NCI-H82 (cell line): ENCODE results near the gene C19orf38.

Source experiments
- DNase-seq: peaks from one replicate; lab custom pipeline; 2025; lab: John Stamatoyannopoulos, UW

C19orf38 gene, protein sequence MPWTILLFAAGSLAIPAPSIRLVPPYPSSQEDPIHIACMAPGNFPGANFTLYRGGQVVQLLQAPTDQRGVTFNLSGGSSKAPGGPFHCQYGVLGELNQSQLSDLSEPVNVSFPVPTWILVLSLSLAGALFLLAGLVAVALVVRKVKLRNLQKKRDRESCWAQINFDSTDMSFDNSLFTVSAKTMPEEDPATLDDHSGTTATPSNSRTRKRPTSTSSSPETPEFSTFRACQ

DNA sequence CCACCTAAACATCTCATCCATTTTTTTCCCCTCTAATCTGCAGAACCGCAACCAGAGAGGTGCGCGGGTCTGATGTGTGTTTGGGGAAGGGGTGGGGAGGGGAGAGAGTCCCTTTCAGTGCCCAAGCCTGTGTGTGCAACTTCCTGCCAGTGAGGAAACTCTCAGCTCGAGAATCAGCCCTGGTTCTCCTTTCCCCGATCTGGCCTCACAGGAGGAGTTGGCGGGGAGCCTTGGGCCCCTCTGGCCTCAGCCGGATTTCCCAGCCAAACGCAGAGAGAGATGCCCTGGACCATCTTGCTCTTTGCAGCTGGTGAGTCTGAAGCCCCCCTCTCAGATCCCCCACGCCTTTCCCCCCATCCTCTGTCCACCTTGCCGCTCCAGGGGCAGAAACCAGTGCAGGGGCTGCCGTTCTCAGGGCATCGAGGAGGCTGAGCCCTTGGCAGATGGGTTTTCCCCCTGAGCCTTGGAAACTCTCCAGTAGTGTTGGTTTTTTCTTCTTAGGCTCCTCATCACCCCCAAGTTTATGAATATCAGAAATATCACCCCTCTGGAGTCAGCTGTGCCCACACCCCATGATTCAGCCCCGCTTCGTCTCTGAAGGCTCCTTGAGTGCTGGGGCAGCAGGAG is at the start of gene C19orf38:
TSS of gene C19orf38 (plus strand) at position 186 of the 627 bp plus-strand sequence. CDS start at position 280, 94 bp downstream.
- no peak for DNase-seq

DNA sequence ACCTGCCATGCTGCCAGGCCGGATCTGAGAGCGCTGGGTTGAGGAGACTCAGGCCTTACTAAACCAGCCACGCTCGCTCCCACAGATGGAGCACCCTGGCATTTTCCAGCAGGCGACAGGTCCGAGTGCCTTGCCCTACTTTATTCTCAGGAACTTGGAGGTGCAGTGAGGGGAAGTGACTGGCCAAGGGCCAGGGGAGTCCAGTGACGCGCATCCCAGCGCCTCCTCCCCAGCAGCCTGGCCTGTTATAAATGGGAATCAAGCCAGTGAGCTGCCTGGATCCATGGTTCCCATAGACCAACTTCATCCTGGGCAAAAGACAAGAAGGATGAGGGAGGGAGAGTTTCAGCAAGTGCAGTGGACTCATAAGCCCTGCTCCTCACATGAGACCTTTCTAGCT is 47.7 kb upstream of the C19orf38 start:
- DNase-seq, result no peak

DNA sequence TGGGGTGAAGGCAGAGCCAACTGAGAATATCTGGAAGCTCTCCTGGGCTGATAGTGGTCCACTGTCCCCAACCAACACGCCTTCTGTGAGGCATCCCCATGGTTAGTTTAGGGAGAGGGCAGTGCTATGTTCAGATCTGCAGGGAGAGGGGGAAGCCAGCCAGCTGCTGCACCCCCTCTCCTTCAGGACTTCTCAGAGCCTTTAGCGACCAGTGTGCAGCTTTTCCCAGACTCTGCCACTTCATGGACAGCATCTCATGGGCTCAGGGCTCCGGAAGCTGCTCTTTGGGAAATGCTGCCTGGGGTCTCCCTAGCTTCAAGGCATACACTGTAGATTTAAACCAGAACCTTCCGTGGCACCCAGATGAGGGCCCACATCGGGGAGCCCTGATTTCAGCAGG is 45.7 kb upstream of the C19orf38 start:
- no peak for DNase-seq

DNA sequence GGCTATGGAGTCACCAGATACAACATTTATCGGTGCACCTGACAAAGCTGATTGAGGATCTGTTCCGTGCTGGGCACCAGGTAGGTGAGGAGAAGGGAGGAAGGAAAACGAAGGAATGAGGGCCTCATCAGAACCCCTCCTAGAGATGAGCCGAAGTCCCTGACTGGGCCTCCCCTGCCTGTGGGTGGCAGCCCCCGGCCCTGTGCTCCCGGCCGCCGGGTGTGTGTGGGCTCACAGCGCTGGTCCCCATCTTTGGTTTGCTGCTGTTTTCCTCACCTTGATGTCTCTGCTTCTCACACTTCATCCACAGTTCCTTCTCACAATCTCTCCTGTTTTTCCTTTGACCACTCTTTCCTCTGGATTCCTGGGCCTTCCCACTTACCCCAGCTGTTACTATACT is 45.0 kb upstream of the C19orf38 start:
- DNase-seq, result no peak

DNA sequence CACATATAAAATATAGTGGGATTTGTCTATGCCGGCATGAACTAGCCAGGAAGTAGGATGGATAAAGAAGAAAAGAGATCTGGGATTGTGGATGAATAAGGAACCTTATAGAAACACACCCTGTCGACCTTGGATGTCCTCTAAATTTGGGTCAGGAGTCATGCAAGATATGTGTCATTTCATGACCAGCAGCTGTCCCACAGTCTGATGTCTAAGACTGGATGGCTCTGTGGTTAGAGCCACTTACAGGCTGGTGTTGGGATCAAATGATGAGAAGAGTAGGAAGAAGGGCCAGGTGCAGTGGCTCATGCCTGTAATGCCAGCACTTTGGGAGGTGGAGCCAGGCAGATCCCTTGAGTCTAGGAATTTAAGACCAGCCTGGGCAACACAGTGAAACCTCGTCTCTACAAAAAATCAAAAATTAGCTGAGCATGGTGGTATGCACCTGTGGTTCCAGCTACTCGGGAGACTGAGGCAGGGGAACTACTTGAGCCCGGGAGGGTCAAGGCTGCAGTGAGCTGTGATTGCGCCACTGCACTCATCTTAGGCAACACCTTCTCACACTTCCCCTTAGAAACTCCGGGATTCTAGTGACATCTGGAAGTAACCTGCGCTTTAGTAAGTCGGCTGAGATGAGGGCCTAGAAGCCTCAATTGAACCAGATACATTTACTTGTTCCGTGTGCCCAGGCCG is 43.0 kb upstream of the C19orf38 start:
- DNase-seq, result no peak

DNA sequence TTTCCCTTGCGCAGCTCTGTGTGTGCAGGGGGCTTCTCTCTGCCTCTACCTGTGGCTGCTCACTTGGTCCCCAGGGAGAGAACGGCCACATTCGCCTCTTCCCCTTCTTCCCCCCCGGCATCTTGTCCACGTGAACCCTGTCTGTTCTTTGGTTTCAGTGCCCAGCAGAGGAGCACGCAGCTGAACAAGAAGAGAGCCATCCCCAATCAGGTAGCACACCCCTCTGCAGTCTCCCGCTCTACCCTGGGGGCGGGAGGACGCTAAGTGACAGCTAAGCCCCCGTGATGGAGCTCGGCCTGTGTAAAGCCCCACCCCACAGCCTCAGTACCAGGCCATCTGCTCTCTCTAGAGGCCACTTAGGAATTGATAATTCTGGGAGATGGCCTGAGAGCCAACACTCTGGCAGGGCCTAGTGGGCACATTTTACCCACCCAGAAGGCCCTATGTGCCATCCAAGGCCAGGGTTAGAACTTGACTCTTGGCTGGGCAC is 42.4 kb upstream of the C19orf38 start:
- peak; percentile 92 for DNase-seq

DNA sequence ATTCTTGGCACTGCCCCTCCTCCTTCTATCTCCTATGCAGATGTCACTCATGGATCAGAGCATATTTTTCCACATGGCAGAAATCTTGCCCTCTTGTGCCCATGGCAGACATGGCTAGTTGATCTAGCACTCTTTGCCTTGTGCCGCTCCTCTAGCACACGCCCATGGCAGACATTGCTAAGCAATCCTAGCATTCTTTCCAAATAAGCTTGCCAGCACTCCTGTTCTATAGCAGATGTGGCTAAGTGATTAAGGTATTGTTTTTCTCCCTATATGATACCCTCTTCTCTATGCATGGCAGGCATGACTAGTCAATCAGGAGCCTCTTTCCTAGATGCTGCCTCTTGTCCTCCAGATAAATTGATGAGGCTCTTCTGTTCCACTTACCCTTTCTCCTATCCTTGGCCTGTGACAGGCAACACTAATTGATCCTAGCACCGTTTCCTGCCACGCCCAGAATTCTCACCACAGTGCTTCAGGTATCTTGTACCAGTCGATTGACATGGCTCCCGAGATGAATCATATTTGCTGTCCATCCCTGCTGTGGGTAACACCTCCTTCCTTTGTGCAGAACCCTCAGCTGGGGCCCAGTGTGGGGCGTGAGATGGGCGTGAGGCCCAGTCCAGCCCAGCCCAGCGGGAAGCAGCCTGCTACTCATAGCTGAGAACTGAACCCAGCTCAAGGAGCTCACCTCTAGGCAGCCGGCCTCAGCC is 39.1 kb upstream of the C19orf38 start:
- DNase-seq, result no peak

DNA sequence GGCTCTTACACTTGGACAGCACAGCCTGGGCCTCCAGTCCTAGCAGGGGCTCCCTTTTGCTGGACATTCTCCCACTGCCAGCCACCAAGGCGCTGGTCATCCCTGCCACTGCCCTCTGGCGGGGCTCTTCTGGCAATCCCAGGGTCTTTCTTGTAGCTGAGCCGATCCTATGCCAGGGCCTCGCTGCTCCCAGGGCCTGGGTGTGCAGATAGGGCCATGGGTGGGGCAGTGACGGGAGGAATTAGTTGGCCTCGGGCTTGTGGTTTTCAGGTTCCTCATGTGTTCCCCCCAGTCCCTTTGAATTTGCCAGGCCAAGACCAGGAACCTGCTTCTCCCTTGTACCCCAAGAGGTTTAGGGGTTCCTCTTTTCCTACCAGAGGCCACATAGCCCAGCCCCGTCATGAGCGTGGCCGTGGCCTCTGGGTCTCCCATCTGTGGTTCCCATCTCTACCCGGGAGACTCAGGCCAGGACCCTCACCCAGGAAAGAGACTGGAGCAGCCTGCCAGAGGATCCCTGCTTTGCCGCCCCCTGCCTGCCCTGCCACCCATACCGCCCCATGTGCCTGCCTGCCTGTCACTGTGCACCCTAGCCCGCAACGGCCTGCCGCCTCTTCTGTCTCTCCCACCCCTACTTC is 38.4 kb upstream of the C19orf38 start:
- no peak for DNase-seq

DNA sequence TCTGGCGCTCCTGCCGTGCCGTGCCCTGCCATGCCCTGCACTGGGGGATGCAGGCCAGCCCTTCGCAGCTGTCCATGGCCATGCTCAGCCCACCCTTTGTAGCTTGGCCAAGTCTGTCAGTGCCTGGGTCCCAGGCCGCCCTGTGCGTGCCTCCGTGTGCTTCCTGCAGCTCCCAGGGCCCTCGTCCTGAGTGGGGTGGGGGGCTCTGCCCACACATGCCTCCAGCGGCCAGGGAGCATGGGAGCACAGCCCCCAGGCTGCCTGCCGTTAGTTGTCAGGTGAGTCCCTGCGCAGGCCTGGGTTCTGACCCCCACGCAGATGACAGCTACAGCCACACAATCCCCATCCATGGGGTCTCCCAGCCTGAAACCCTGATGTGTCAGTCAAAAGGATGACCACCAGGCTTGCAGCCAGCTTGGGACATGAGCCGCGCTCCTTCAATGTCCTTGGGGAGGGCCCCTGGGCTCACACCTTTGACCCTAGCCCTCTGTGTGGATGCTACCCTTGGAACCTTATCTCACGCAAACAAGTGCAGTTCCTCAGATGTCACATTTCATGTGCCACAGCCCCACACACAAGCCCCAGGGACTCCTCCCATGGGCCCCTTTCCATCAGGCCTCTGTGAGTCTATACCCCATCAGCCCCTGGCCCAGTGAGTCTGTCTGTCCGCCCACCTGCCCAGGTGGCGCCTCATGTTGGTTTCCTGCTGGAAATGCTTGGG is 36.7 kb upstream of the C19orf38 start:
- DNase-seq, result no peak

DNA sequence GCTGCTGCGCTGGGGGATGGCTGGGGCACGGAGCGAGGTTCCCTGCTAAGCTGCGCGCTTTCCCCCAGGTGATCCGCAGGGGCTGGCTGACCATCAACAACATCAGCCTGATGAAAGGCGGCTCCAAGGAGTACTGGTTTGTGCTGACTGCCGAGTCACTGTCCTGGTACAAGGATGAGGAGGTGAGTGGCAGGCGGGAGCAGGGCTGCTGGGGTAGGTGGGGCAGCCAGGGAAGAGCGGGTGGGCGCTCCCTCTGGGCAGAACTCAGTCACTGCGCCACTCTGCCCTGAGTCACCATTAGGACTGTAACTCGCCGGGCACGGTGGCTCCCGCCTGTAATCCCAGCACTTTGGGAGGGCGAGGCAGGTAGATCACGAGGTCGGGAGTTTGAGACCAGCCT is 36.0 kb upstream of the C19orf38 start:
- DNase-seq, result no peak

DNA sequence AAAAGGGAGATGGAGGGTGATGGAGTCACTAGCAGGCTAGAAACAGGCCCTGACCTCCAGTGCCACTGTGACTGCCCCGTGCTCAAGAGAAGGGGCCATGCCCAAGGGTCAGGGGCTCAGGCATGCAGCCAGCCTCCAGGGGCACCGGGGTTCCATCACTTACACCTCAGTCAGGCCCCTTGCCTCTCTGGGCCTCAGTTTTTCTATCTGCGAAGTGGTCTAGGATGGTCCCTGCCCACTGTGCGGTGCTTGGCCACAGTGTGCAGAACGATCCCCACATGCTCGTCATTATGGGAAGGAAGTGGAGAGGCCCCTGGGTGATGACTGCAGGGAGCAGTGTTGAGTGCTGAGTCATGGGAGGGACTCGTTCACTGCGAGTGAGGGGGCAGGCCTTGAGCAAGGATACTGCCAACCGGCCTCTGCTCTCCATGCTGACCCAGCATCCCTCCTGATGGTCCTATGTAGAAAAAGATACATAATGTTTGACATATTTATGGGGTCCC is 35.3 kb upstream of the C19orf38 start:
- DNase-seq, result no peak

DNA sequence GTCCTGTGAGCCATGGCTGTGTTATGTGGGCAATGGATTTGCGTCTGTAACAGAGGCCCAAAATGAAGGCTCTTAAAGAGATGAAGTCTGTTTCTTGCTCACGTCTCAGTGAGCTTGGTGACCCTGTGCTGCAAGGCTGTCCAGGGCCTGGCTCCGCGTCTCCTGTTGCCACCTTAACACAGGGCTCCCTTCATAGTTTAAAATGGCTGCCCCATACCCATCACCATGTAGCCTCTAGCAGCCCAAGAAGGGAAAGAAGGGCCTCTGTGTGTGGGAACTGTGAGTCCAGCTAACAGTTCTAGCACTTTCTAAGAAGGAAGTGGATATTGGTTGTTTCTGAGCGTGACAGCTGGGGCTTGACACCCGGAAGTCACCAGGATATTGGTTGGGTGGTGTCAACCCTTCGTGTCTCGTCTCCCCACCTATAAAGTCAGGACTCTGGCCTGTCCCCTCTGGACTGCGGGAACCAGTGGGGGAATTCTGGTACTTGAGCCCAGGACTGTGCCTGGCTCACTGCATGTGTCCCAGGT is 33.1 kb upstream of the C19orf38 start:
- no peak for DNase-seq

DNA sequence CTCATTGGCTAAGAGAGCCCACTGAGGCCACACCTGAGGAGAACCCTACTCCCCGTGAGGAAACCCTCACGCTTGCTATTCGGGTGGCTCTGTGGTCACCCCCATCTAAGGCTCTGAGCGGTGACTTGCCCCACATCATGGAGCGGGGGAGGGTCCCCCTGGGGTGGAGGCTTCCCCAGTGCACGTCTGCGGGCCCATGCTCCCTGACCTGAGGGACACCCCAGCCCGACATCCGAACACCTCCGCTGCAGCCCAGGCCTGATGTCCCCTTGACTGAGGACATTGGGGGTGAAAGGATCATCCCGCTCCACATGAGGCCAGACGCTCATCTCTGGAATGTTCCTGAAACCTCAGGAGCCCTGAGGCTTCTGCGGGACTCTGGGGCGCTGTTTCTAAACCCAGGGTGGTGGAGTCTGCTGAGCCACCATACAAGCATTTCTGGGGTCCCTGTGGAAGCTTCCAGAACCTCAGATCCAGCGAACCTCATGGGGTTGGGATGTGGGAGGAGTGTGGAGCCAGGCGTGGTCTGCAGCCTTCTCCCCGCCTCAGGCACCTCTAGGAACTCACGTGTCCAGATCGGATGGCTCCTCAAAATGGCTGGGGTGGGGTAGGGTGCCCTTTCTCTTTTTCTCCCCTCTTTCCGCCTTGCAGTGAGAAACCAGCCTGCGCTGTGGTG is 32.1 kb upstream of the C19orf38 start:
- DNase-seq, result no peak

DNA sequence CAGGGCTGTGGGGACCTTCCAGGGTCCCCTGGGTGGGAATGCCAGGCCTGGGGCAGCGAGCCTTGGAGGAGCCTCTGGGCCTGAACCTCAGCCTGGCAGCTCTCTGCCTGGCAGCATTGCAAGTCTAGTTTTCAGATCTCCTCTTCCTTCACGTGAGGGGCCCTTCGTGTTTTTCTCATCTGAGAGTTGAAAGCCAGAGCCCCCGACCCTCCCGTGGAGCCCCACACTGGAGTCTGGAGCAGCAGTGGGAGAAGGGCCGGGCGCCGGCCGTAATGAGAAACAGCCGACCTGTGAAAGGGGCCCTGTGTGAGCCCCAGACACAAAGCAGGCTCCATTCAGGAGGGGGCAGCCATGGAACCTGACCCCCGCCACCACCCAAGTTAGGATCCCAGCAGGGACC is 31.5 kb upstream of the C19orf38 start:
- DNase-seq, result no peak

DNA sequence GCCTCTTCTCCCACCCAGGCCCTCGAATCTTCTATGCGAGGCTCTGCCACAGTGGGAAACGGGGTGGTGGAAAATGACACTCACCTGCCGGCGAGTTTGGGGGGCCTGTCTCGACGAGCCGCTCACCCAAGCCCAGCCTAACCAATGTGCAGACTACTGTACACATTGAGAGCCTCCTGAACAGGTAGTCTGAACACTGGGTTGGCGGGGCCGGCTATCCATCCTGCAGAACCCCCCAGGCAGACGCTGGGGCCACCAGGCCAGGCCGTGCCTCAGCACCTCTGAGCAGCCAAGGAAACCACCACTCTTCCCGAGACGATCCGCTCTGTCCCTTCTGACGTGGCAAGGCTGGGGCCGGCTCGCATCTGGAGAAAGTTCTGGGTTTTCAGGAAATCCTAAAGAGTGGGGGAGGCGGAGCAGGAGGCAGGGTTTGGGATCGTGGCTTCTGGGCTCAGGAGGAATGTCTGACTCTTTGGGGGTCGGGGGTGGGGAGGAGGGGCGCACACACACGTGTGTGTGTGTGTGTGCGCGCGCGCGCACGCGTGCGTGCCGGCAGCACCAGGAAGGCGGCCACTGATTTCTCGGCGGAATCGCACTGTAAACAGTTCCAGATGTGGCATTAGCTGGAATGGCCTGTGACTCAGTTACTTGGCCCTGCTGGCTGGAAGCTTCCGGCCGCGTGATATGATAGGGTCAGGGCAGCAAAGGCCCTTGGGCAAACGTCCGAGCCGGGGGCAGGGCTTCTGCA is 30.8 kb upstream of the C19orf38 start:
- no peak for DNase-seq

DNA sequence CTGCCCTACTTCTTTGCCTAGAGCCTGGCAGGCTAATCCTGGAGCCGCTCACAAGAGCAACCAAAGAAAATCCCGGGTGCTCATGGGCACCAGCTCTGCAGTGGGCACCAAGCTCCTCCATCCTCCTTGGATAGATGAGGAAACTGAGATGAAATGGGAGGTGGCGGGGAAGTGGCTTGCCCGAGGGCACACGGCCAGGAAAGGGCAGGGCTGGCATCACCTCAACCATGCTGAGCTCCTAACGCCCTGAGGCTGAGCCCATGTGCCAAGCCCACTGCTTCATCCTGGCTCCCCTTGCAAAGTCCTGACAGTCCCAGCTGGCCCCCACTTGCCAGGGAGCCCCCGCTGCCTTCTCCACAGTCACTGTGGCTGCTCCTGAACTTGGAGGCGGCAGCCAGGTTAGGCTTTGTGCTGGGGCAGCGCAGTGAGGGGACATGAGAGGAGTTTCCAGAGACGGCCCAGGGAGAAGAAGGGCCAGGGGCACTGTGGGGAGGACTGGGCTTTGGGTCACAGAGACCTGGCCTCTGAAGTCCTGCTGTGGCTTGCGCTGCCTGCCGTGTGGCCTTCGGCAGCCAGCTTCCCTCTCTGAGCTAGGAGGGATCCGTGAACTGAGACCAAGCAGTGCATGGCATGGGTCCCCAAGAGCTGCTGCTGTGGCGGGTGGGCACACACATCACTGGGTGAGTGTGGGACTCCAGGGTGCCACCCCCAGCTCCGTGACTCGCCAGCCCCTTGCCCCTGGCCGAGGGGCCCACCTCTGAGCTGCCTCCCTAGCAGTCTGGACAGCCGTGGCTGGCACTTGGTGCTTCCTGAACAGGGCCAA is 29.7 kb upstream of the C19orf38 start:
- DNase-seq, result no peak

DNA sequence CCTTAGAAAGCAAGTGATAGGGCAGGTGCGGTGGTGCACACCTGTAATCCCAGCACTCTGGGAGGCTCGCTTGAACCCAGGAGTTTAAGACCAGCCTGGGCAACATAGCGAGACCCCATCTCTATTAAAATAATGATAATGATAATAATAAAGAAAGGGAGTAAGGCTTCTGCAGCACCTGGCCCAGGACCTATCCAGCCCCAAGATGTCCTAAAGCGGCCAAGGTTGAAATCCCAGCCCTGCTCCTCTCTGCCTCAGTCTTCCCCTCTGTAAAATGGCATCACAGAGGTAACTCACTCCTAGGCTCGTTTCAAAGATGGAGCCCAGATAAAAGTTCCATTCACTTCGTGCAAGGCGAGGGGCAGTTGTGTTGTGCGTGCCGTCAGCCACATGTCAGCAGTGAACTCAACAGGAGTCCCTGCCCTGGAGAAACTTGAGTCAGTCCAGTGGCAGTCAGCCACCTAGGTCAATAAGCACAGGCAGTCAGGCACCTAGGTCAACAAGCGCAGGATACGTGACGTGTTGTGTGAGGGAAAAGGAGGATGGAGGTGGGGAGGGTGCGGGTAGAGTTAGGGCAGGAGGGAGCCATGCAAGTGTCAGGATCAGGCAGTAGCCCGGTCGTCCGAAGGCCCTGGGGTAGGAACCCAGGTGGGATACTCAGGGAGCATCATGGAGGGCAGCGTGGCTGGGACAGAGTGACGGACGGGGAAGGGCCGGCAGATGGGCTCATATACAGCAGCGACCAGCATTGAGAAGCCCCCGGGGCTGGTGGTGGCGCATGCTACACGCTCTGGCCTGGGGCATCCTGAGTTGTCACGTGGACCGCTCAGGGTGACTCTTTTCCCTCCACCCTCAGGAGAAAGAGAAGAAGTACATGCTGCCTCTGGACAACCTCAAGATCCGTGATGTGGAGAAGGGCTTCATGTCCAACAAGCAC is 28.8 kb upstream of the C19orf38 start:
- DNase-seq, result no peak

DNA sequence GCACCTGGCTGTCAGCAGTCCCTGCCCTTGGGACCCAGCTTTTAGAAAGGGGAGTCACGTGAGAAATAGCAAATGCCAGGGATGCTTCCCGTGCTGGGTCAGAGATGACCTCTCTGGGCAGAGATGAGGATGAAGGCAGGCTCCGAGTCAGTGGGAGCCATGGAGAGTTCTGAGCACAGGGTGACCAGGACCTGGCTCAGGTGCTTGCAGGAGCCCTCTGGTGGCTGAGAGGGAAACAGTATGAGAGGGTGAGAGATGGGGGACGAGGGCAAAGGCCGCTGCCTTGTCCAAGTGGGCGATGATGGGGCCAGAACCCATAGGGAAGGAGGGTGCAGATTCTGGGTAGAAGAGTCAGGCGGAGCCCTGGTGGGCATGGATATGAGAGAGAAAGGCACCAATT is 28.0 kb upstream of the C19orf38 start:
- peak; percentile 7 for DNase-seq
